Measurements from ENCODE around the gene RERE.
A peak's percentile ranks its signal among the peaks of the same experiment; 100 is the strongest.
"Not testable (repeated sequence)": the region's sequence is repeated elsewhere in the genome, so short reads cannot be mapped to it uniquely, and the experiment has no call there.

The RERE gene

GRCh38 chr1:8600336-8600735 lies 217.1 kb downstream of the RERE start:
- DNase-seq (ENCODE audit: low read depth), result peak; percentile 66
- TF ChIP-seq, protein P1, sequence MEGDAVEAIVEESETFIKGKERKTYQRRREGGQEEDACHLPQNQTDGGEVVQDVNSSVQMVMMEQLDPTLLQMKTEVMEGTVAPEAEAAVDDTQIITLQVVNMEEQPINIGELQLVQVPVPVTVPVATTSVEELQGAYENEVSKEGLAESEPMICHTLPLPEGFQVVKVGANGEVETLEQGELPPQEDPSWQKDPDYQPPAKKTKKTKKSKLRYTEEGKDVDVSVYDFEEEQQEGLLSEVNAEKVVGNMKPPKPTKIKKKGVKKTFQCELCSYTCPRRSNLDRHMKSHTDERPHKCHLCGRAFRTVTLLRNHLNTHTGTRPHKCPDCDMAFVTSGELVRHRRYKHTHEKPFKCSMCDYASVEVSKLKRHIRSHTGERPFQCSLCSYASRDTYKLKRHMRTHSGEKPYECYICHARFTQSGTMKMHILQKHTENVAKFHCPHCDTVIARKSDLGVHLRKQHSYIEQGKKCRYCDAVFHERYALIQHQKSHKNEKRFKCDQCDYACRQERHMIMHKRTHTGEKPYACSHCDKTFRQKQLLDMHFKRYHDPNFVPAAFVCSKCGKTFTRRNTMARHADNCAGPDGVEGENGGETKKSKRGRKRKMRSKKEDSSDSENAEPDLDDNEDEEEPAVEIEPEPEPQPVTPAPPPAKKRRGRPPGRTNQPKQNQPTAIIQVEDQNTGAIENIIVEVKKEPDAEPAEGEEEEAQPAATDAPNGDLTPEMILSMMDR (IDR thresholded peaks at IDR 0.05; ENCODE audit: low read length, missing control alignments), result no peak
- no peak overlapping the region for H3K4me3 ChIP-seq (replicated peaks; ENCODE audit: low read depth, low read length)

- DNase-seq (ENCODE audit: low read depth), result no peak
- TF ChIP-seq, protein P1 (IDR thresholded peaks at IDR 0.05; ENCODE audit: low read length, missing control alignments), result no peak
Observed at GRCh38 chr1:8599646-8600212, 217.7 kb downstream of the RERE start.

GRCh38 chr1:8598783-8599182 lies 218.7 kb downstream of the RERE start:
- H3K4me3 ChIP-seq (replicated peaks; ENCODE audit: low read depth, low read length), result no peak overlapping the region
- peak; percentile 13 for DNase-seq (ENCODE audit: low read depth)
- TF ChIP-seq, protein P1 (IDR thresholded peaks at IDR 0.05; ENCODE audit: low read length, missing control alignments), result no peak

More at GRCh38 chr1:8599646-8600212, 217.7 kb downstream of the RERE start:
- H3K4me3 ChIP-seq (replicated peaks; ENCODE audit: low read depth, low read length), result no peak overlapping the region

- no peak overlapping the region for H3K4me3 ChIP-seq (replicated peaks; ENCODE audit: low read depth, low read length)
- DNase-seq (ENCODE audit: low read depth), result peak; percentile 82
- TF ChIP-seq, protein P1 (IDR thresholded peaks at IDR 0.05; ENCODE audit: low read length, missing control alignments), result peak; percentile 90
Observed at GRCh38 chr1:8598060-8598724, 219.2 kb downstream of the RERE start.

DNA sequence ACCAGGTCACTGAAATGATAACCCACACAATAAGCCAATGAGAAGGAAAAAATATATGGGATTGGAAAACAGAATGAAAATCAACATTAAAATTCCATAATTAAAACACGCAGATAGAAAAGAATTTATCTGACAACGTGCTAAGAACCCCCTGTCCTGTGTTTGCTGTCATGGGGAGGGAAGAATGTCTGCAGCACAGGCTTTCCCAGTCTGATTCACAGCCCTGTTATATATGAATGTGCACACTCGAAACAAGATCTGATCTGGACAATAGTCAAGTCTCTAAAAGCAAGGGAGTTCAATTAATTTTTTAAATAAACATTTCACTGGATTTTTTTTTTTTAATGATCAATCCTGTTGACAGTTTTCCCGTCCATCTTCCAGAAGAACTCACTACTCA lies 220.0 kb downstream of the RERE start:
- DNase-seq (ENCODE audit: low read depth), result peak; percentile 26
- H3K4me3 ChIP-seq (replicated peaks; ENCODE audit: low read depth, low read length), result no peak overlapping the region
- TF ChIP-seq, protein P1 (IDR thresholded peaks at IDR 0.05; ENCODE audit: low read length, missing control alignments), result no peak

- H3K4me3 ChIP-seq (replicated peaks; ENCODE audit: low read depth, low read length), result no peak overlapping the region
- TF ChIP-seq, protein P1 (IDR thresholded peaks at IDR 0.05; ENCODE audit: low read length, missing control alignments), result no peak
- no peak for DNase-seq (ENCODE audit: low read depth)
Observed at GRCh38 chr1:8595941-8596340, 221.5 kb downstream of the RERE start.

GRCh38 chr1:8595332-8595731 lies 222.1 kb downstream of the RERE start:
- TF ChIP-seq, protein P1 (IDR thresholded peaks at IDR 0.05; ENCODE audit: low read length, missing control alignments), result no peak
- no peak overlapping the region for H3K4me3 ChIP-seq (replicated peaks; ENCODE audit: low read depth, low read length)
- DNase-seq (ENCODE audit: low read depth), result no peak

DNA sequence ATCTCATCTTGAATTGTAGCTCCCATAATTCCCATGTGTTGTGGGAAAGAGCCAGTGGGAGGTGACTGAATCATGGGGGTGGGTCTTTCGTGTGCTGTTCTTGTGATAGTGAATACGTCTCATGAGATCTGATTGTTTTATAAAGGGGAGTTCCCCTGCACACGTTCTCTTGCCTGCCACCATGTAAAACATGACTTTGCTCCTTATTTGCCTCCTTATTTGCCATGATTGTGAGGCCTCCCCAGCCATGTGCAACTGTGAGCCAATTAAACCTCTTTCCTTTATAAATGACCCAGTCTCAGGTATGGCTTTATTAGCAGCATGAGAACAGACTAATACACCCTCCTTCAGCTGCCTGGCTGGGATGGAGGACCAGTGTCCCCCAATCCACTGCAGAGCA lies 224.1 kb downstream of the RERE start:
- DNase-seq (ENCODE audit: low read depth); H3K4me3 ChIP-seq (replicated peaks; ENCODE audit: low read depth, low read length): not testable (repeated sequence)
